Bronchial epithelial cell (primary cell): ENCODE data around the gene ALG14. TPM values are rescaled to one million over a fixed set of nuclear protein-coding genes. Genes with fewer than 3 reads are reported as not detected.
A peak's percentile ranks its signal among the peaks of the same experiment; 100 is the strongest.

Experiments
- DNase-seq: peaks from one replicate; pipeline ENCODE4 v3.0.0-alpha.2; 2010; ENCODE audit warnings: low read depth
- FAIRE-seq: peaks from 2 replicates; lab custom pipeline; 2011; peaks lifted over from hg19 to GRCh38; lab: Jason Lieb, UNC
- H3K27me3 ChIP-seq: 2 replicates; pipeline ENCODE4 v1.5.1; 2011; ENCODE audit warnings: low read length; ENCODE audit not compliant: control insufficient read depth, insufficient read depth
- H3K36me3 ChIP-seq: 2 replicates; pipeline ENCODE4 v1.5.1; 2011; ENCODE audit warnings: low read length; ENCODE audit not compliant: control insufficient read depth, insufficient read depth
- H3K4me3 ChIP-seq: 2 replicates; pipeline ENCODE4 v1.5.1; 2011; ENCODE audit warnings: mild to moderate bottlenecking, low read depth, low read length, control low read depth
- total RNA-seq: library from RNA; depleted of rRNA; stranded (reverse); fragments of >200 nt; gene quantifications from 2 replicates; pipeline ENCODE4 v1.2.1, GENCODE V29; 2014
- TF ChIP-seq, protein P1 (sequence below): IDR thresholded peaks from 2 replicates; pipeline ENCODE4 v1.5.1; 2011; ENCODE audit warnings: mild to moderate bottlenecking, moderate library complexity, low read length, control low read depth, inconsistent platforms; ENCODE audit not compliant: insufficient read depth, severe bottlenecking

Gene ALG14
- total RNA-seq, 1 donor from 2014 or later, result 0.53 TPM

DNA sequence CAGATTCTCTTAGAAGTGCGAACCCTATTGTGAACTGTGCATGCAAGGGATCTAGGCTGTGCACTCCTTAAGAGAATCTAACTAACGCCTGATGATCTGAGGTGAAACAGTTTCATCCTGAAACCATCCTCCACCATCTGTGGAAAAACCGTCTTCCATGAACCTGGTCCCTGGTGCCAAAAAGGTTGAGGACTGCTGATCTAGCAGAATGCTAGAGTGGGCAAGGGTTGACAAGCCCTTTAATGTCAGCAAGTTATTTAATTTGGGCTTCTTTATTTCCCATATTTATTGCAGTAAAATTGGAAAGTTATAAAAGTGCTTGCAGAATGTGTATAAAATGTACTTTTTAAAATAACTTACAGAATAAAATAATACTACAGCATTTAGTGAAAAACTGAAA is 26.4 kb downstream of the ALG14 start:
- no peak for DNase-seq
- no peaks in the 10 kb centered on the region for H3K36me3 ChIP-seq
- TF ChIP-seq, protein P1, sequence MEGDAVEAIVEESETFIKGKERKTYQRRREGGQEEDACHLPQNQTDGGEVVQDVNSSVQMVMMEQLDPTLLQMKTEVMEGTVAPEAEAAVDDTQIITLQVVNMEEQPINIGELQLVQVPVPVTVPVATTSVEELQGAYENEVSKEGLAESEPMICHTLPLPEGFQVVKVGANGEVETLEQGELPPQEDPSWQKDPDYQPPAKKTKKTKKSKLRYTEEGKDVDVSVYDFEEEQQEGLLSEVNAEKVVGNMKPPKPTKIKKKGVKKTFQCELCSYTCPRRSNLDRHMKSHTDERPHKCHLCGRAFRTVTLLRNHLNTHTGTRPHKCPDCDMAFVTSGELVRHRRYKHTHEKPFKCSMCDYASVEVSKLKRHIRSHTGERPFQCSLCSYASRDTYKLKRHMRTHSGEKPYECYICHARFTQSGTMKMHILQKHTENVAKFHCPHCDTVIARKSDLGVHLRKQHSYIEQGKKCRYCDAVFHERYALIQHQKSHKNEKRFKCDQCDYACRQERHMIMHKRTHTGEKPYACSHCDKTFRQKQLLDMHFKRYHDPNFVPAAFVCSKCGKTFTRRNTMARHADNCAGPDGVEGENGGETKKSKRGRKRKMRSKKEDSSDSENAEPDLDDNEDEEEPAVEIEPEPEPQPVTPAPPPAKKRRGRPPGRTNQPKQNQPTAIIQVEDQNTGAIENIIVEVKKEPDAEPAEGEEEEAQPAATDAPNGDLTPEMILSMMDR, result no peak
- H3K4me3 ChIP-seq, result no peak overlapping the region
- H3K27me3 ChIP-seq, result no peaks in the 10 kb centered on the region
- FAIRE-seq, result no peak

DNA sequence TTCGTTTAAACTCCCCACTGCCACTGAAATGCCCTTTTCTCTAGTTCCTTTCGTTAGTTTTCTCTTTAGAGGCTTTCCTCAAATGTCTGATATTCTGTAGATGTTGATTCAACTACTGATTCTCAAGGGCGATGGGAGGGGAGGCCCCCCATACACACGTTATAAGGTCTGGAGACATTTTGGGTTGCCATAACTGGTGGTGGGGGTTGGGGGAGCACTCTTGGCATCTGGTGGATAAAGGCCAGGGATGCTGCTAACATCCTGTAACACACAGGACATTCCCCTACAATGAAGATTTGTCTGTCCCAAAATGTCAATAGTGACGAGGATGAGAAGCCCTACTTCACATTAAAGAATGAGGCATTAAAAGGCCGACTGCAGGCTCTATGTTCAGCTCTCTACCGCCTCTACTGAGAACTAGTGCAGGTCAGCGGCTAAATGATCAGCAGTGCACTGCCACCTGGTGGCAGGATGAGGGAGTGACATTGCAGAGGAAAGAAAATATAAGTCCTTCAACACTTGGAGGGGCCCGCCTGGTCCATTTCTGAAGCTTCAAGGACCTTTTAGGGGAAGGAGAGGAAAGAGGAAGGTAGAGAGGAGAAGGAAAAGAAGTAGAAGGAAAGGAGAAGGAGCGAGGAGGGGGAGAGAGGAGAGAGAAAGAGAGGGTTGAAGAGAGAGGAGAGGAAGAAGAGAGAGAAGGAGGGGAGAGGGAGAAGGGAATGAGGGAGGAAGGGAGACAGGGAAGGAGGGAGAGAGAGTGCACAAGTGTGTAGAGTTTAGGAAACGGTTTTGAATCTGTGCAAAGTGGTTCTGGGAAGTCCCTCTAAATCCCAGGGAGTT is 29.4 kb downstream of the ALG14 start:
- FAIRE-seq (no peak), DNase-seq (peak; percentile 72)
- Histone ChIP-seq H3K27me3 (no peaks in the 10 kb centered on the region), H3K36me3 (no peaks in the 10 kb centered on the region), H3K4me3 (no peak overlapping the region)
- TF ChIP-seq, protein P1, result peak; percentile 93

DNA sequence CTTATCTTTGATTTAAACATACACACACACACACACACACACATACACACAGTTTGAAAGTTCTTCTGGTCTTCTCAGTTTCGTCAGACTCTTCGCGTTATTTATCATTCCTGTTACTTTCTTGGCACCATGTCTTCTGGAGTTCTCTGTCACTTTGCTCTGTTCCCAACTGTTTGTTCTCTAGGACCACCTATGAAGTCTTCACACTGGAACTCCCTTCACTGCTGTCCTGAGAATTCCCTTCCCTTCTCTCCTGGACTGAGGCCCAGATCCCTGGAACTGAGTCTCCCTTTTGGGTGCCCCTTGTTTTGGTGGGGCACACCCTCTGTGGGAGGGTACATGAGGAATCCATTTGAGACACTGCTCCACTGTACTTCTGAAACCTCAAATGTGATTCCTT is 30.5 kb downstream of the ALG14 start:
- no peak overlapping the region for H3K4me3 ChIP-seq
- no peak for FAIRE-seq
- TF ChIP-seq, protein P1, result no peak
- DNase-seq, result no peak
- no peaks in the 10 kb centered on the region for H3K36me3 ChIP-seq
- H3K27me3 ChIP-seq, result no peaks in the 10 kb centered on the region

DNA sequence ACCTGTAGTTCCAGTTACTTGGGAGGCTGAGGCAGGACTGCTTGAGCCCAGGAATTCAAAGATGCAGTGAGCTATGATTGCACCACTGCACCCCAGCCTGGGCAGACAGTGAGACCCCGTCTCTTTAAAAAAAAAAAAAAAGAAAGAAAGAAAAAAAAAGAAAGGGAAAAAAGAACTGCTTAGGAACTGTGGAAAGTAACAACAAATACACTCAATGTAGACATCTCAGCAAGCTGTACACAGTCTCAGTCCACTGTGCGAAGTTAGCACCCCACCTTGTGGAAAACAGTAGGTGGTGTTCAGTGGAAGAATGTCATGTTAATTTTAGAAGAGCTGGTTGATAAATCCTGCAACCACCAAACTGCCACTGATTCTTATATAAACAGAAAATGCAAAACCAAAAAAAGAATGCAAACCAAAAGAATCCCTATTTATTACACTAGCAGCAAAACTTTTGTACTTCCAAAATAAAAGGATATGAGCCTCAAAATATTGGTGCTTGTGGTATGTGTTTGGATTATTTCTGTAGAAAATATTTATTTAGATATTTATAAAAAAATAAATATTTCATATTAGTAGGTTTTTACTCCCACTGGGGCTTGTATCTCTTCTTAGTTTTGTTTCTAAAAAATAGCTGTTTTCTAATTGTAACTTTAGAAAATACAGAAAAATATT is 31.1 kb downstream of the ALG14 start:
- no peak overlapping the region for H3K4me3 ChIP-seq
- FAIRE-seq (no peak), DNase-seq (peak; percentile 74)

DNA sequence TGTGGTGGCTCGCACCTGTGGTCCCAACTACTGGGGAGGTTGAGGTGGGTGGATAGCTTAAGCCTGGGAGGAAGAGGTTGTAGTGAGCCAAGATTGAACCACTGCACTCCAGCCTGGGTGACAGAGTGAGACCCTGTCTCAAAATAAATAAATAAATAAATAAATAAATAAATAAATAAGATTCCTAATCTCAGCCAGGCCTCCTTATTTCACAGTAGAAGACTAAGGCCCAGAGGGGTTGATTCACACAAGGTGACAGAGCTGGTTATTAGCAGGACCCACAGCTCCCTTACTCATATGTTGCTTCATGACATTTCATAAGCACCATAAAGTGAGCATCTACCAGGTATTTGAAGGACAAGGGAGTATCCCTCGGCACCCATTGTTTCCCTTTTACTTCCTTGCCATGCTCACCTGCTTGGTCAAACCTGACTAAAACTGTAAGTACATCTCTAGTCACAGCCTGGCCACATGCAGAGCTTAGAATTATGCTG is 32.7 kb downstream of the ALG14 start:
- TF ChIP-seq, protein P1, result no peak
- Histone ChIP-seq H3K36me3 (no peaks in the 10 kb centered on the region), H3K4me3 (no peak overlapping the region), H3K27me3 (no peaks in the 10 kb centered on the region)
- peak; percentile 84 for DNase-seq
- no peak for FAIRE-seq

More for the DNA sequence above, 31.1 kb downstream of the ALG14 start:
- Histone ChIP-seq H3K27me3 (no peaks in the 10 kb centered on the region), H3K36me3 (no peaks in the 10 kb centered on the region)
- TF ChIP-seq, protein P1, result peak; percentile 74
